COLO668 (cell line): ENCODE data around the gene SESTD1.

Source experiments
- DNase-seq: peaks from one replicate; lab custom pipeline; 2025; ENCODE audit not compliant: unreplicated experiment; lab: John Stamatoyannopoulos, UW

Gene SESTD1

GRCh38 chr2:179264368-179265081, at the start of gene SESTD1:
TSS of gene SESTD1 (minus strand) at chr2:179264832. CDS start at chr2:179191841, 72,991 bp downstream.
- DNase-seq: peak; percentile 82

GRCh38 chr2:179313057-179313456, 48.4 kb upstream of the SESTD1 start:
- no peak for DNase-seq

- no peak for DNase-seq
These were observed 46.5 kb upstream of the SESTD1 start for GRCh38 chr2:179311101-179311500.

GRCh38 chr2:179307616-179308371, 43.2 kb upstream of the SESTD1 start:
- no peak for DNase-seq

- DNase-seq: no peak
These were observed 40.5 kb upstream of the SESTD1 start for GRCh38 chr2:179305125-179305524.

- no peak for DNase-seq
These were observed 39.8 kb upstream of the SESTD1 start for GRCh38 chr2:179304424-179304823.

GRCh38 chr2:179302764-179303571, 38.3 kb upstream of the SESTD1 start:
- no peak for DNase-seq

- DNase-seq: no peak
These were observed 37.5 kb upstream of the SESTD1 start for GRCh38 chr2:179302149-179302548.

- DNase-seq: no peak
These were observed 34.0 kb upstream of the SESTD1 start for GRCh38 chr2:179298666-179299065.

- DNase-seq: no peak
These were observed 33.3 kb upstream of the SESTD1 start for GRCh38 chr2:179297927-179298326.

GRCh38 chr2:179290329-179290728, 25.7 kb upstream of the SESTD1 start:
- no peak for DNase-seq

GRCh38 chr2:179285060-179285459, 20.4 kb upstream of the SESTD1 start:
- no peak for DNase-seq

- DNase-seq: no peak
These were observed 13.0 kb upstream of the SESTD1 start for GRCh38 chr2:179277429-179278196.

- no peak for DNase-seq
These were observed 10.8 kb upstream of the SESTD1 start for GRCh38 chr2:179275253-179276012.

GRCh38 chr2:179274749-179275148, 10.1 kb upstream of the SESTD1 start:
- no peak for DNase-seq

GRCh38 chr2:179273461-179273962, 8.9 kb upstream of the SESTD1 start:
- peak; percentile 61 for DNase-seq

GRCh38 chr2:179272406-179273192, 8.0 kb upstream of the SESTD1 start:
- DNase-seq: peak; percentile 15

- no peak for DNase-seq
These were observed 6.1 kb upstream of the SESTD1 start for GRCh38 chr2:179270689-179271088.

- no peak for DNase-seq
These were observed 3.8 kb upstream of the SESTD1 start for GRCh38 chr2:179268277-179268925.
